Activated naive CD4-positive, alpha-beta T cell treated with anti-CD3 and anti-CD28 coated beads, Interleukin-2, amount 10 ng/mL, durations not matched to agents 7 days and 5 days (primary cell): ENCODE results near the gene TBCD.

Experiments used
- CTCF ChIA-PET: fragments of 350-600 bp; sonication (Branson Sonifier 250); formaldehyde crosslinking; loops from one replicate; lab custom pipeline; 2021; ENCODE audit warnings: antibody characterized with exemption; lab: Charles Lee
- DNase-seq: peaks from one replicate; pipeline ENCODE4 v3.0.0-alpha.2; 2020
- H3K27ac Mint-ChIP-seq: one replicate; pipeline ENCODE4 v1.8.0; 2021; ENCODE audit warnings: mild to moderate bottlenecking, moderate library complexity, mixed read lengths
- H3K27me3 Mint-ChIP-seq: one replicate; pipeline ENCODE4 v1.8.0; 2021; ENCODE audit warnings: mild to moderate bottlenecking, mixed read lengths
- H3K36me3 Mint-ChIP-seq: one replicate; pipeline ENCODE4 v1.8.0; 2021; ENCODE audit warnings: mixed read lengths
- H3K4me1 Mint-ChIP-seq: one replicate; pipeline ENCODE4 v1.8.0; 2021; ENCODE audit warnings: mixed read lengths
- H3K4me3 Mint-ChIP-seq: one replicate; pipeline ENCODE4 v1.8.0; 2021; ENCODE audit warnings: mild to moderate bottlenecking, moderate library complexity, mixed read lengths
- H3K9me3 Mint-ChIP-seq: one replicate; pipeline ENCODE4 v1.8.0; 2021; ENCODE audit warnings: mixed read lengths

Gene TBCD

GRCh38 chr17:82897514-82898249, 145.8 kb downstream of the TBCD start:
- Mint-ChIP-seq H3K4me1 (peaks cover 42% of the 10 kb centered on the region), H3K4me3 (no peak overlapping the region), H3K36me3 (peaks cover 41% of the 10 kb centered on the region), H3K27ac (no peak overlapping the region), H3K9me3 (no peaks in the 10 kb centered on the region), H3K27me3 (no peaks in the 10 kb centered on the region)
- DNase-seq, result no peak
- CTCF ChIA-PET, result interaction anchor here (1.3 kb wide), 1 partner anchor 12 kb away, joined by 5 read pairs; no protein-coding TSS in a partner anchor

- no peak overlapping the region for H3K27ac Mint-ChIP-seq
- no peak overlapping the region for H3K4me3 Mint-ChIP-seq
- H3K27me3 Mint-ChIP-seq, result no peaks in the 10 kb centered on the region
- peaks cover 29% of the 10 kb centered on the region for H3K4me1 Mint-ChIP-seq
- H3K9me3 Mint-ChIP-seq, result no peaks in the 10 kb centered on the region
- H3K36me3 Mint-ChIP-seq, result peaks cover 36% of the 10 kb centered on the region
- CTCF ChIA-PET, result interaction anchor here (1.7 kb wide), 1 partner anchor 13 kb away, joined by 5 read pairs; no protein-coding TSS in a partner anchor
- DNase-seq, result no peak
Observed at GRCh38 chr17:82898976-82899514, 147.2 kb downstream of the TBCD start.

GRCh38 chr17:82899941-82900340, 148.1 kb downstream of the TBCD start:
- CTCF ChIA-PET, result interaction anchor here (0.6 to 1.7 kb wide), 3 partner anchors 12 to 118 kb away, joined by 3 to 5 read pairs (median 3); no protein-coding TSS in a partner anchor
- no peaks in the 10 kb centered on the region for H3K9me3 Mint-ChIP-seq
- H3K27ac Mint-ChIP-seq, result no peak overlapping the region
- H3K4me3 Mint-ChIP-seq, result no peak overlapping the region
- H3K36me3 Mint-ChIP-seq, result peaks cover 42% of the 10 kb centered on the region
- peaks cover 20% of the 10 kb centered on the region for H3K4me1 Mint-ChIP-seq
- no peaks in the 10 kb centered on the region for H3K27me3 Mint-ChIP-seq
- no peak for DNase-seq

GRCh38 chr17:82900741-82901140, 148.9 kb downstream of the TBCD start:
- no peak for DNase-seq
- Mint-ChIP-seq H3K4me1 (peaks cover 14% of the 10 kb centered on the region), H3K27ac (no peak overlapping the region), H3K36me3 (peaks cover 37% of the 10 kb centered on the region), H3K9me3 (no peaks in the 10 kb centered on the region), H3K4me3 (no peak overlapping the region), H3K27me3 (no peaks in the 10 kb centered on the region)
- CTCF ChIA-PET, result interaction anchor here (1.5 to 1.7 kb wide), 2 partner anchors 11 to 119 kb away, joined by 3 to 5 read pairs; no protein-coding TSS in a partner anchor

- peaks cover 37% of the 10 kb centered on the region for H3K36me3 Mint-ChIP-seq
- no peak overlapping the region for H3K27ac Mint-ChIP-seq
- CTCF ChIA-PET, result interaction anchor here (1.5 kb wide), 1 partner anchor 119 kb away, joined by 3 read pairs; no protein-coding TSS in a partner anchor
- no peaks in the 10 kb centered on the region for H3K9me3 Mint-ChIP-seq
- peaks cover 14% of the 10 kb centered on the region for H3K4me1 Mint-ChIP-seq
- H3K27me3 Mint-ChIP-seq, result no peaks in the 10 kb centered on the region
- DNase-seq, result no peak
- no peak overlapping the region for H3K4me3 Mint-ChIP-seq
Observed at GRCh38 chr17:82901356-82901755, 149.5 kb downstream of the TBCD start.

GRCh38 chr17:82901856-82902255, 150.0 kb downstream of the TBCD start:
- no peak overlapping the region for H3K4me3 Mint-ChIP-seq
- DNase-seq, result no peak
- CTCF ChIA-PET, result no interaction called here

GRCh38 chr17:82902972-82903874, 151.4 kb downstream of the TBCD start:
- CTCF ChIA-PET, result no interaction called here
- Mint-ChIP-seq H3K36me3 (peaks cover 35% of the 10 kb centered on the region), H3K9me3 (no peaks in the 10 kb centered on the region), H3K4me3 (no peak overlapping the region), H3K27me3 (no peaks in the 10 kb centered on the region), H3K4me1 (peaks cover 16% of the 10 kb centered on the region), H3K27ac (peak overlapping the region; percentile 45)
- DNase-seq, result no peak

More at GRCh38 chr17:82901856-82902255, 150.0 kb downstream of the TBCD start:
- H3K4me1 Mint-ChIP-seq, result peaks cover 12% of the 10 kb centered on the region
- H3K36me3 Mint-ChIP-seq, result peaks cover 35% of the 10 kb centered on the region
- no peak overlapping the region for H3K27ac Mint-ChIP-seq
- no peaks in the 10 kb centered on the region for H3K9me3 Mint-ChIP-seq
- H3K27me3 Mint-ChIP-seq, result no peaks in the 10 kb centered on the region

- Mint-ChIP-seq H3K4me3 (no peak overlapping the region), H3K27me3 (no peaks in the 10 kb centered on the region), H3K27ac (no peak overlapping the region), H3K4me1 (peaks cover 26% of the 10 kb centered on the region), H3K9me3 (no peaks in the 10 kb centered on the region), H3K36me3 (peaks cover 39% of the 10 kb centered on the region)
- DNase-seq, result no peak
- CTCF ChIA-PET, result no interaction called here
Observed at GRCh38 chr17:82905130-82905529, 153.3 kb downstream of the TBCD start.

GRCh38 chr17:82907797-82908542, 156.1 kb downstream of the TBCD start:
- DNase-seq, result no peak
- Mint-ChIP-seq H3K27me3 (no peaks in the 10 kb centered on the region), H3K4me1 (peaks cover 37% of the 10 kb centered on the region), H3K4me3 (no peak overlapping the region), H3K36me3 (peaks cover 39% of the 10 kb centered on the region), H3K9me3 (no peaks in the 10 kb centered on the region), H3K27ac (peak overlapping the region; percentile 60)
- CTCF ChIA-PET, result interaction anchor here (1.3 to 1.4 kb wide), 2 partner anchors 29 to 126 kb away, joined by 3 to 4 read pairs; no protein-coding TSS in a partner anchor

- Mint-ChIP-seq H3K36me3 (peaks cover 40% of the 10 kb centered on the region), H3K27ac (no peak overlapping the region), H3K4me3 (no peak overlapping the region), H3K27me3 (no peaks in the 10 kb centered on the region), H3K4me1 (peaks cover 40% of the 10 kb centered on the region), H3K9me3 (no peaks in the 10 kb centered on the region)
- CTCF ChIA-PET, result interaction anchor here (1.4 kb wide), 1 partner anchor 30 kb away, joined by 3 read pairs; no protein-coding TSS in a partner anchor
- no peak for DNase-seq
Observed at GRCh38 chr17:82908543-82909160, 156.8 kb downstream of the TBCD start.

- CTCF ChIA-PET, result interaction anchor here (0.6 to 1.4 kb wide), 3 partner anchors 31 to 110 kb away, joined by 3 read pairs; no protein-coding TSS in a partner anchor
- peaks cover 40% of the 10 kb centered on the region for H3K4me1 Mint-ChIP-seq
Observed at GRCh38 chr17:82909322-82909904, 157.5 kb downstream of the TBCD start.

GRCh38 chr17:82910041-82910481, 158.2 kb downstream of the TBCD start:
- no peak for DNase-seq
- H3K4me3 Mint-ChIP-seq, result no peak overlapping the region
- H3K27me3 Mint-ChIP-seq, result no peaks in the 10 kb centered on the region
- peaks cover 45% of the 10 kb centered on the region for H3K4me1 Mint-ChIP-seq
- CTCF ChIA-PET, result interaction anchor here (0.6 kb wide), 2 partner anchors 44 to 110 kb away, joined by 3 read pairs; no protein-coding TSS in a partner anchor
- H3K36me3 Mint-ChIP-seq, result peaks cover 38% of the 10 kb centered on the region
- H3K9me3 Mint-ChIP-seq, result no peaks in the 10 kb centered on the region
- peak overlapping the region; percentile 24 for H3K27ac Mint-ChIP-seq

More at GRCh38 chr17:82909322-82909904, 157.5 kb downstream of the TBCD start:
- H3K27ac Mint-ChIP-seq, result no peak overlapping the region
- no peak overlapping the region for H3K4me3 Mint-ChIP-seq
- peak; percentile 40 for DNase-seq
- no peaks in the 10 kb centered on the region for H3K9me3 Mint-ChIP-seq
- no peaks in the 10 kb centered on the region for H3K27me3 Mint-ChIP-seq
- H3K36me3 Mint-ChIP-seq, result peaks cover 37% of the 10 kb centered on the region
